GM19395 (cell line): ENCODE results near the gene ZNF12.
"Not testable (repeated sequence)": the region's sequence is repeated elsewhere in the genome, so short reads cannot be mapped to it uniquely, and the experiment has no call there.

Experiments
- ATAC-seq: cut with Tn5 transposase; IDR thresholded peaks from one replicate; pipeline ENCODE4 v1.9.1; 2021; ENCODE audit warnings: mild to moderate bottlenecking, moderate library complexity; ENCODE audit not compliant: unreplicated experiment

ZNF12 gene

DNA sequence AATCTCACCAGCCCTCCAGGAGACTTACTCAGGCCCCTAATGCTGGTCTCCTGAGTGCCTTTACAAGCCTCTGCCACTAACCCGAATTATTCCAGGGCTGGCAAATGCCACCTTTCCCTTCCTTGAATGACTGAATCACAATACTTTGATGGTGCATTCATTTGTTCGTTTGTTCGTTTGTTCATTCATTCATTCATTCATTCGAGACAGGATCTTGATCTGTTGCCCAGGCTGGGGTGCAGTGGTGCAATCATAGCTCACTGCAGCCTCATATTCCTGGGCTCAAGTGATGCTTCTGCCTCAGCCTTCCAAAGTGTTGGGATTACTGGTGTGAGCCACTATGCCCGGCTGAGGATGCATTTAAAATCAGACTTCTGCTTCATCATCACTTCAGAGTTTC, 6.0 kb downstream of the ZNF12 start:
- ATAC-seq: no peak

- no peak for ATAC-seq
Observed at GRCh38 chr7:6691609-6692106, 15.1 kb downstream of the ZNF12 start.

DNA sequence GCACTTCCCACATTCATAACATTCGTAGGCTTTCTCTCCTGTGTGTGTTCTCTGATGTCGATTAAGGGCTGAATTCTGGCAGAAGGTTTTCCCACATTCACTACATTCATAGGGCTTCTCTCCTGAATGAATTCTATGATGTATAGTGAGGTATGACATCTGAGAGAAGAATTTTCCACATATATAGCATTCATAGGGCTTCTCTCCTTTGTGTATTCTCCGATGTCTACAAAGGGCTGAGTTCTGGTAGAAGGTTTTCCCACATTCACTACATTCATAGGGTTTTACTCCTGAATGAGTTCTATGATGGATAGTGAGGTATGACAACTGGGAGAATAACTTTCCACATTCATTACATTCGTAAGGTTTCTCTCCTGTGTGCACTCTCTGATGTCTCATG, 15.6 kb downstream of the ZNF12 start:
- no peak for ATAC-seq

- no peak for ATAC-seq
Observed at GRCh38 chr7:6680146-6680545, 26.6 kb downstream of the ZNF12 start.

- no peak for ATAC-seq
Observed at GRCh38 chr7:6675807-6676405, 30.8 kb downstream of the ZNF12 start.

DNA sequence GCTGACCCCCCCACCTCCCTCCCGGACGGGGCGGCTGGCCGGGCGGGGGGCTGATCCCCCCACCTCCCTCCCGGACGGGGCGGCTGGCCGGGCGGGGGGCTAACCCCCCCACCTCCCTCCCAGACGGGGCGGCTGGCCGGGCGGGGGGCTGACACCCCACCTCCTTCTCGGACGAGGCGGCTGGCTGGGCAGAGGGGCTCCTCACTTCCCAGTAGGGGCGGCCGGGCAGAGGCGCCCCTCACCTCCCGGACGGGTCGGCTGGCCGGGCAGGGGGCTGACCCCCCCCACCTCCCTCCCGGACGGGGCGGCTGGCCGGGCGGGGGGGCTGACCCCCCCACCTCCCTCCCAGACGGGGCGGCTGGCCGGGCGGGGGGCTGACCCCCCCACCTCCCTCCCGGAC, 35.9 kb downstream of the ZNF12 start:
- ATAC-seq: not testable (repeated sequence)

- no peak for ATAC-seq
Observed at GRCh38 chr7:6658618-6659345, 48.0 kb downstream of the ZNF12 start.

DNA sequence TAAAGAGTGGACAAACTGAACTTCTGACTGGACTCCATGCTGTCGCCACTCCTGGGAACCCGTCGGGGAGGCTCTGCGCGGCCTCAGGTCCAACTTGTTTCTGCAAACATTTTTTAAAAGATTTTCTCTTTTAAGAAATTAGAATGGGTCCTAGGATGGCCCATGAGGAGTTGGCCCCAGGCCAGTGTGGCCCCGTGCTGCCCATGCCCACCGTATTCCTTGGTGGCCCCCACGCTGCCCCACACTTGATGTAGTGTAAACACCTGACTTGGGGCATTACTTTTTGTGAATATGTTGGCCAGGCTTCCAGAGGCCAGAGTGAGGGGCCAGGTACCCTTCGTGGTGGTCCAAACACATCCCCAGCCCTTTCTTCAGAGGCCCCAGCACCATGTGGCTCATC, 50.3 kb downstream of the ZNF12 start:
- no peak for ATAC-seq

DNA sequence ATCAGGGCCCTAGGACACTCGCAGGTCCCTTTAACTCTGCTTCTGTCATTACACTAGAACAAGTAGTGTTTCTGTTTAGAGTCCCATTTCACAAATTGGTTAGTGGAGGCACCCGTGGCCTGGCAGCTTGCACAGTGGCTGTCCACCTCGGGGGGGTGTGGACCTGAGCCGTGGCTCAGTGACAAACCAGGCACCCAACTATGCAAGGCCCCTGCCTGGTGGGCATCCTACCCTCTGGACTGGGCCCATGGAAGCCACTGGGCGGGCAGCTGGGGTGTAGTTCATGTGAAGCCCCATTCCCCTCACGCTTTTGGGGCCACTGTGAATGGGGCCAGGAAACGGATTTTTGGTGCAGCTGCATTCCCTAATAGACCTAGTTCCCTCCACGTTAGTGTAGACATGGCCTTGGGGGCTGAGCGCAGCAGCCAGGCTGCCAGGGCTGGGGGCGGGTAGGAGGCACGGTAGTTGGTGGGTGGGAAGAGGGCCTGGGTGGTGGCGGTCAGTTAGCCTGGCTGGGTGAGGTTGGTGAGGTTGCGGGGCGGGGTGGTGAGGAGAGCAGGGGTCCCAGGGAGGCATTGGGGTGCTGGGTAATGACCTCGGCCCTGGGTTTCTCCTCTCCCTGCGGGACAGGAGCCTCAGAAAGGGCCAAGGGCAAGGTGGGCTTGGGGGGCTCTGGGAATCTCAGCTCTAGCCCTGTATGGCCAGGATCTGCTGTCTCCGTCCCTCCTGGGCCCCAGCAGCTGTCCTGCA, 50.9 kb downstream of the ZNF12 start:
- ATAC-seq: no peak

DNA sequence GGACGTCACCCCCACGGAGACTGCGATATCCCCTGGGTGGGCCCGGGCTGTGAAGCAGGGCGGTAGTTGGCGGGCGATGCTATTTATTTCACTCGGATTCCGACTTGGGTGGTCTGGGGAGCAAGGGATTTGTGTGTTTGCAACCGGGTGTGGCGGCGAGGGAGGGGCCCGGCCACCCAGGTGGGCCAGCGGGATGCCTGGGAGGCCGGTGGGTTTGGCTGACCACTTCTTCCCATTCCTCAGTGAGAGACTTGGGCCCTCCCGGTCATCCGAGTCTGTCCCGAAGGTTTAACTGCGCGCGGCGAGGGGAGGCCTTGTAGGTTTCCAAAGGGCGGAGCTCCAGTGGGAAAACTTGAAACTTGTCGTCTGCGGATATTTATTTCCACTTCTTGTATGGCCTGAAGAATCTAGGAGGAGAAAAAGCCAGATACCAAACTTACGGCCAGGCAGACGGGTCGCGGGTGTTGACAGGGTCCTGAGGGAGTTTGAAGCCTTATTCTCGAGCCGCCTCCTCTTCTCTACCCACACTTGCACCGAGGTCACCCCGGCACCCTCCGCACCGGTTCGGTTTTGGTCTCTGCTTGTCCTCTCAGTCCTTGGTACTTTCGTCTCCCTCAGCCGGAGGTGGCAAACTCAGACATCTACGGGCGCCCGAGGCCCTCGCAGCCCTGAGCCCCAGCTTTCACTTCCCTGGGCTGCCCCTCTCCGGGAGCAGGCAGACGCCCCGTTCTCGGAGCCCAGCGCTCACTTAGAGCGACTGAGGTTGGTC, 51.7 kb downstream of the ZNF12 start:
- no peak for ATAC-seq

GRCh38 chr7:6654113-6654841, 52.5 kb downstream of the ZNF12 start:
- no peak for ATAC-seq

- no peak for ATAC-seq
Observed at GRCh38 chr7:6653071-6654003, 53.4 kb downstream of the ZNF12 start.

DNA sequence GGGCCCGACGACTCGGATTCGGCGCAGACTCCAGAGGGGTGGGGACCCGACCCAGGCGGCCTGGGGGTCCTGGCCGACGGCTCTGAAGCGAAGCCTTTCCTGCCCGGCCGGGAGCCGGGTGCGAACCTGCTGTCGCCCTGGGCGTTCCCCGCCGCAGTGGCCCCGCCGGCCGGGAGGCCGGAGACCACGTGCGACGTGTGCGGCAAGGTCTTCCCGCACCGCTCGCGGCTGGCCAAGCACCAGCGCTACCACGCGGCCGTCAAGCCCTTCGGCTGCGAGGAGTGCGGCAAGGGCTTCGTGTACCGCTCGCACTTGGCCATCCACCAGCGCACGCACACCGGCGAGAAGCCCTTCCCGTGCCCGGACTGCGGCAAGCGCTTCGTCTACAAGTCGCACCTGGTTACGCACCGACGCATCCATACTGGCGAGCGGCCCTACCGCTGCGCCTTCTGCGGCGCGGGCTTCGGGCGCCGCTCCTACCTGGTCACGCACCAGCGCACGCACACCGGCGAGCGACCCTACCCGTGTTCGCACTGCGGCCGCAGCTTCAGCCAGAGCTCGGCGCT, 54.2 kb downstream of the ZNF12 start:
- no peak for ATAC-seq

GRCh38 chr7:6651851-6652445, 54.8 kb downstream of the ZNF12 start:
- ATAC-seq: no peak

GRCh38 chr7:6650521-6651011, 56.2 kb downstream of the ZNF12 start:
- no peak for ATAC-seq

- no peak for ATAC-seq
Observed at GRCh38 chr7:6650086-6650485, 56.7 kb downstream of the ZNF12 start.

- no peak for ATAC-seq
Observed at GRCh38 chr7:6649241-6649961, 57.3 kb downstream of the ZNF12 start.

- no peak for ATAC-seq
Observed at GRCh38 chr7:6648815-6649104, 58.0 kb downstream of the ZNF12 start.
